KG1 (cell line): Measurements from ENCODE around the gene SEC24A.
A peak's percentile ranks its signal among the peaks of the same experiment; 100 is the strongest.
"Not testable (repeated sequence)": the region's sequence is repeated elsewhere in the genome, so short reads cannot be mapped to it uniquely, and the experiment has no call there.

ENCODE experiments used
- DNase-seq: peaks from one replicate; lab custom pipeline; 2025; lab: John Stamatoyannopoulos, UW

The SEC24A gene

DNA sequence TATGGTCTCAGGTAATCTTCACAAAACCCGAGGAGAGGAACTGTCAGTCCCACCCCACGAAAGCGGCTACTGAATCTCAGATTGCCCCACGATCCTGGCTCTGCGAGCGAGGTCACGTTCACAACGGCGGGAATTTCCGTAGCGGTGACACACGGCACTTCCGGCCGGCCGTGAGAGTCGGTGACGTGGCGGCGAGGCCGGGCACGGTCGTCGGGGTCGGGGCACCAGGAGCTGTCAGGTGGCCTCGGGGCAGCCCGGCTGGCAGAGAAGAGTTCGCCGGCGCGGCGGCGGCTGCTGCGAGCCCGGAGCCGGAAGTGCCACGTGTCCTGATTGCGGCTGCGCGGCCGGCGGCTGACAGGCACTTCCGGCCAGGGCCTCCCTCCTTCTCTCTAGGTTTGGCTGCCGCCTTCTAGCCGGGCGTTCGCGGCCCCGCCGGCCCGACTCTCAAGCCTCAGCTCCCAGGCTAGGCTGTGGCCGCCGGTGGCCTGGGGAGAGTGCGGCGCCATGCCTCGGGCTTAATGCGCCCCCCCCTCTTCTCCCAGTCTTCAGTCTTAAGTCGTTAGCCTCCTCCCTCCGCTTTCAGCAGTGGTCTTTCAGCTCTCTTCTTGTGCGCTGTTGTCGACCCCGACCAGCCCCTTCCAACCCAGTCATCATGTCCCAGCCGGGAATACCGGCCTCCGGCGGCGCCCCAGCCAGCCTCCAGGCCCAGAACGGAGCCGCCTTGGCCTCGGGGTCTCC is at the start of gene SEC24A:
TSS of gene SEC24A (plus strand) at position 361 of the 738 bp plus-strand sequence. CDS start at position 653, 292 bp downstream.
- peak; percentile 7 for DNase-seq

DNA sequence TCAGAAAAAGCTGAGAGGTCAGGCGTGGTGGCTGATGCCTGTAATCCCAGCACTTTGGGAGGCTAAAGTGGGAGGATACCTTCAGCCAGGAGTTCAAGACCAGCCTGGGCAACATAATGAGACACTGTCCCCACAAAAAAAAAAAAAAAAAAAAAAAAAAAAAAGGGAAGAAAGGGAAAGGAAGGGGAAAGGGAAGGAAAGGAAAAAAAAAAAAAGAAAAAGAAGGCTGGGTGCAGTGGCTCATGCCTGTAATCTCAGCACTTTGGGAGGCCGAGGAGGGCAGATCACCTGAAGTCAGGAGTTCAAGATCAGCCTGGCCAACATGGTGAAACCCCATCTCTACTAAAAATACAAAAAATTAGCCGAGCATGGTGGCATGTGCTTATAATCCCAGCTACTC is 48.8 kb upstream of the SEC24A start:
- not testable (repeated sequence) for DNase-seq

GRCh38 chr5:134600600-134600999 is 48.0 kb upstream of the SEC24A start:
- no peak for DNase-seq

DNA sequence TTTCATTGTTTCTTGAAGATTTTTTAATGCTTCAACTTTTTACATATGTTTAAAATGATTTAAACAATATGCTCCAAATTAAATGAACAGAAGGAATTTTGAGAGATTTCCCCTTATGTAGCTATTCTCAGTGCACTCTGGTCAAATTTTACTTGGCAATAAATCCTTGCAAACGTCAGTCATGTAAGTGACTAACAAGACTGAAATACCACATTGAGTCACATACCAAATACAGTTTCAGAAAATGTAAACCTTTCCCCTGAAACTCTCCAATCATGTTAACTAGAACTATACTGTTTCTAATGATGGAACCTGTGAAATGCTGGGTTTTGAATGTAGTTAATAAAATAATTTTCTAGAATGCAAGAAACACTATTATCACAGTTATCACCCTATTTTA is 45.5 kb upstream of the SEC24A start:
- DNase-seq: no peak

- no peak for DNase-seq
Observed at GRCh38 chr5:134604908-134605307, 43.7 kb upstream of the SEC24A start.

DNA sequence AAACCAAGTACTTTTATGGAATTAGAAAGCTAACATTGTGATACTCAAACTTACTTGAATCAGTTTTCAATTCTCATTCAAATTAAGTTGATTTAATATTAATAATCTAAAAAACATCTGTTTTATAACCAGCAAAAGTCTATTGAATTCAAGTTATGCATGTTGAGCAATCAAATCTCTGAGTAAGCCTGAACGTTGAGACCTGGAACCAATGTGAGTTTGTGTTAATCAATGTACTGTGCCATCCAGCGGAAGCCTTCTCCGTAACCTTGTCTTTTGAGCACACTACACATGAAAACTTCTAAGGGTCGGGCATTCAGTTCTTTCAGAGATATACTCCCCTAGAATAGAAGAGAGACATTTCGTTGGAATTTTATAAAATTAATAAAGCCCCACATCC is 41.9 kb upstream of the SEC24A start:
- no peak for DNase-seq

GRCh38 chr5:134608555-134608954 is 40.0 kb upstream of the SEC24A start:
- no peak for DNase-seq

- DNase-seq: no peak
Observed at GRCh38 chr5:134609232-134609851, 39.2 kb upstream of the SEC24A start.

DNA sequence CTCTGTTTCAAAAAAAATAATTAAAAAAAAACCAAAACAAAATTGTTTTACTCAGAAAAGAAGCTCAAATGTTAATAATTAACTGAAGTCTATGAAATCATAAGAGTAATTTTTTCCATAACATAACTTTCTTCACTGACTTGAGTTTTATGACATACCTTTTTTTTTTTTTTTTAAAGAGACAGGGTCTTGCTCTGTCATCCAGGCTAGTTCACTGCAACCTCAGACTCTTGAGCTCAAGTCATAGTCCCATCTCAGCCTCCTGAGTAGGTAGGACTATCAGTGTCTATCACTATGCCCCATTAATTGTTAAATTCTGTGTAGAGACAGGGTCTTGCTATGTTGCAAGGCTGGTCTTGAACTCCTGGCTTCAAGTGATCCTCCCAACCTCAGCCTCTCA is 37.9 kb upstream of the SEC24A start:
- no peak for DNase-seq

- no peak for DNase-seq
Observed at GRCh38 chr5:134611515-134611914, 37.1 kb upstream of the SEC24A start.

- DNase-seq: no peak
Observed at GRCh38 chr5:134614450-134615085, 34.0 kb upstream of the SEC24A start.

DNA sequence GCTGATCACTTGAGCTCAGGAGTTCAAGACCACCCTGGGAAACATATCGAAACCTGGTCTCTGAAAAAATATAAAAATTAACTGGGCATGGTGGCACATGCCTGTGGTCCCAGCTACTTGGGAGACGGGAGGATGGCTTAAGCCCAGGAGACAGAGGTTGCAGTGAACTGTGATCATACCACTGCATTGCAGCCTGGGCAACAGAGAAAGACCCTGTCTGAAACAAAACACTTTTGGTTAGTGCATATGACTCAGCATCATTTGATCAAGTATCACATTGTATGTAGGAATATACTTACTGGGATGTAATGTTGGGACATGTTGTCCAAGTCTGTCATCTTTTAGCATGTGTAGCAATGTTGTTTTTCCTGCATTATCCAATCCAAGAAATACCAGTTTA is 28.0 kb upstream of the SEC24A start:
- no peak for DNase-seq

- DNase-seq: no peak
Observed at GRCh38 chr5:134625559-134625958, 23.0 kb upstream of the SEC24A start.

DNA sequence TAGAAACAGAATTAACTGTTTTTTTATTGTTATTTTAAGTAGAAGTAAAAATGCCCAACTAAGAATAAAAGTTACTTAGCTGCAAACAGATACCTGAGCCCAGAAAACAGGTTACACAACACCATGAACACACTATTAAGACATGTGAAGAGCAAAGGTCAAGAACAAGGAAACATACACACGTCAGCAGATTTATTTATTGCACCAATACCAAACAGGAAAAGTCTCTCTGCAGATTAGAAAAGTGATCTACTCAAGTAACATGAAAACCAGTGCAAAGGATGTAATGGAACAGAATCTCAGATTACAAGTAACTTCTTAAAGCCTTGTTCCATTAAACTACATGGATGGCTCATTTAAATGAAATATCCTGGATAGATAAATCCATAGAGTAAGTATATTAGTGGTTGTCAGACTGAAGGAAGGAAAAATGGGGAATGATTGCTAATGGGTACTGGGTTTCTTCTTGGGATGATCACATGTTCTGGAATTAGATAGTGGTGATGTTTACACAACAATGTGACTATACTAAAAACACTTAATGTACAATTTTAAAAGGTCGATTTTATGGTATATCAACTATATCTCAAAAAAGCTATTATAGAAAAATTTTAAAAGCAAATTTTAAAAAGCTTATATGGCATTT is 22.1 kb upstream of the SEC24A start:
- no peak for DNase-seq

DNA sequence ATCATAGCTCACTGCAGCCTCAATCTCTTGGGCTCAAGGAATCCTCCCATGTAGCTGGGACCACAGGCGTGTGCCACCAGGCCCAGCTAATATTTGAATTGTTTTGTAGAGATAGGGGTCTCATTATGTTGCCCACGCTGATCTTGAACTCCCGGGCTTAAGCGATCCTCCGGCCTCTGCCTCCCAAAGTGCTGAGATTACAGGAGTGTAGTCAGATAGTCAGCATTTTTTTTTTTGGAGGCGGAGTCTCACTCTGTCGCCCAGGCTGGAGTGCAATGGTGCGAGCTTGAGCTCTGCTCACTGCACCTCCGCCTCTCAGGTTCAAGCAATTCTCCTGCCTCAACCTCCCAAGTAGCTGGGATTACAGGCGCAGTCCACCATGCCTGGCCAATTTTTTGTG is 14.4 kb upstream of the SEC24A start:
- DNase-seq: no peak

- DNase-seq: not testable (repeated sequence)
Observed at GRCh38 chr5:134635366-134635765, 13.2 kb upstream of the SEC24A start.

DNA sequence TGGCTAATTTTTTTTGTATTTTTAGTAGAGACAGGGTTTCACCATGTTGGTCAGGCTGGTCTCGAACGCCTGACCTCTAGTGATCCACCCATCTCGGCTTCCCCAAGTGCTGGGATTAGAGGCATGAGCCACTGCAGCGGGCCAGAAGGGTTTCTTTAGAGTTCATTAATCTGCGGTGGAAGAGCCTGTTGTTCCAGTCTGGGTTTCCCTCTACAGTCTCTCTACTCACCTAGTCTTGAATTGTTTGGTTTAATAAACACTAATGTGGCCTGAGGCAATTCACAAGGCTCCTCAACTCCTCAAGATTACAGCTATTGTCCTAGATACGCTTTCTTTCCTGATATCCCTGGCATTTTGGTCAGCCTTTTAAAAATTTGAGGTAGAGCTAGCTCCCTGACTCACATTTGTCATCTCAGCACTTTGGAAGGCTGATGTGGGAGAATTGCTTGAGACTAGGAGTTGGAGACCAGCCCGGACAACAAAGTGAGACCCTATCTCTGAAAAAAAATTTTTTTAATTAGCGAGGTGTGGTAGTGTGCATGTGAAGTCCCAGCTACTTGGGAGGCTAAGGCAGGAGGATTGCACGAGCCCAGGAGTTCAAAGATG is 11.4 kb upstream of the SEC24A start:
- no peak for DNase-seq

GRCh38 chr5:134638760-134639201 is 9.8 kb upstream of the SEC24A start:
- DNase-seq: no peak

DNA sequence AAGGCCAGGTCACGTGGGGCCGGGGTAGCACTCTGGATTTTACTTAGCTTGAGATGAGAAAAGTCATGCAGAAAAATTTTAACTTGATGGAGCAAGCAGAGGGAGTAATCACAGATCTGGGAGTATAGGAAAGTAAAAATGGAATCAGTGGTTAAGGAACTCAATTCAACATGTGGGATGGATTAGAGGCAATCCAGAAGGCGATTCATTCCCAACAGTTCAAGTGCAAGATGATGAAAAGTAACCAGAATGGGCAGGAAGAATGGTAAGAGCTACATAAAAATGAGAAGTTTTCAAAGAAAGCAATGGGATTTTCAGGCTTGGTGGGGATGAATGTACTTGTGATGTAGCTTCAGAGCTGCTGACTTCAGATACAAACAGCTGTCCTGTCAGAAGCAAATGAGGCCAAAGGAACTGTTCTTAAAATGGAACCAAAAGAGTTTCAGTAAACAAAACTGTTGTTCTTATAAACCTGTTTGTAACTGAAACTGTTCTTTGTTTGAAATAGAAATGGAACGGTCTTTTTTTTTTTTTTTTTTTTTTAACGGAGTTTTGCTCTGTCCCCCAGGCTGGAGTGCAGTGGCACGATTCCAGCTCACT is 5.6 kb upstream of the SEC24A start:
- no peak for DNase-seq

DNA sequence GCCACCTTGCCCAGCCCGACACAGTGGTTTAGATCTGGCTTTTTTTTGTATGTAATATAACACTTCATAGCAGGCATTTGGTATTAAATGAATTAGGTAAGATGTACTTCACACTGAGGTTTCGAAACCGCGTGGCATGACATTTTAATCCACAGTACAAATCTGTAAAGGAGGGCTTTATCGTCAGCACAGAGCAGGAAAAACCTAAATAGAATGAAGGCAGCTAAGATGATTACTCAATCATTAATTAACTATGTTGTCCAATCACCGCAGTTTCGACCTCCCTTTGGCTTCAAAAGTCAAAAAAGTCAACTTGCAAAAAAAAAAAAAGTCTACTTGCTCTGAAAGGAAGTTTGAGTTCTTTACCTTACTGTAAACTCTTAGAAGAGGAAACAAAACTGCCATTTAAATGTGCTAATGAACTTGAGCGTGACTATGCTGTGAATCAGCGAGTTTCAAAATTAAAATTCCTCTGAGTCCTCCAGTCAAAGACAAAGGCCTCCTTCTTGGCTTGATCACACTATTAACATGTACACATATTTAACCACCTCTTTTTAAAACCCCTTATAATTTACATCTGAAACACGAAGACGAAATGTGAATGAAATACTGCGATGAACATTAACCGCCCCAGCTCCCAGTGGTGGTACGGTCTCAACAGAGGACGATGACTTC is 698 bp upstream of the SEC24A start:
- DNase-seq: no peak

GRCh38 chr5:134649163-134649835 is 714 bp downstream of the SEC24A start:
- no peak for DNase-seq
